PFSK-1 (cell line): Measurements from ENCODE around the gene ZNF157.

Experiments used
- FOXP2 ChIP-seq: optimal IDR thresholded peaks from 2 replicates; pipeline ENCODE3; 2011; ENCODE audit warnings: borderline replicate concordance, control low read depth, inconsistent platforms; ENCODE audit not compliant: insufficient read depth; ENCODE audit errors: extremely low read length, extremely low read depth
- POLR2AphosphoS5 ChIP-seq: IDR thresholded peaks from 2 replicates; pipeline ENCODE4 v1.6.1; 2012; ENCODE audit warnings: low read depth, mild to moderate bottlenecking, control low read depth, low read length, moderate library complexity
- REST ChIP-seq, 2 experiments: IDR thresholded peaks; 2 replicates each; pipeline versions ENCODE4 v1.6.1 to v1.8.0; 2011 to 2012; ENCODE audit warnings: low read depth in 2 of 2, low read length in 2 of 2, control low read depth in 1 of 2, inconsistent platforms in 1 of 2, mild to moderate bottlenecking in 1 of 2, moderate library complexity in 1 of 2; ENCODE audit not compliant: insufficient read depth in 1 of 2
- SIN3A ChIP-seq: IDR thresholded peaks from 2 replicates; pipeline ENCODE4 v1.6.1; 2012; ENCODE audit warnings: mild to moderate bottlenecking, low read length, moderate library complexity, borderline replicate concordance; ENCODE audit not compliant: insufficient read depth
- TAF1 ChIP-seq: IDR thresholded peaks from 2 replicates; pipeline ENCODE4 v1.6.1; 2012; ENCODE audit warnings: low read length, control low read depth, borderline replicate concordance; ENCODE audit not compliant: insufficient read depth

ZNF157 gene

GRCh38 chrX:47420265-47420664, 49.9 kb downstream of the ZNF157 start:
- TF ChIP-seq POLR2AphosphoS5 = no peak
- no peak for TF ChIP-seq SIN3A
- no peak for TF ChIP-seq REST (IDR thresholded peaks at IDR 0.05; ENCODE audit: insufficient read depth in 1 of 2, low read depth in 2 of 2, low read length in 2 of 2)
- TF ChIP-seq FOXP2 = no peak
- TF ChIP-seq TAF1 = no peak

- TF ChIP-seq FOXP2 (no peak), POLR2AphosphoS5 (no peak), SIN3A (no peak), TAF1 (no peak), REST (IDR thresholded peaks at IDR 0.05; ENCODE audit: insufficient read depth in 1 of 2, low read depth in 2 of 2, low read length in 2 of 2) (no peak)
Observed at GRCh38 chrX:47420962-47421361, 50.6 kb downstream of the ZNF157 start.

DNA sequence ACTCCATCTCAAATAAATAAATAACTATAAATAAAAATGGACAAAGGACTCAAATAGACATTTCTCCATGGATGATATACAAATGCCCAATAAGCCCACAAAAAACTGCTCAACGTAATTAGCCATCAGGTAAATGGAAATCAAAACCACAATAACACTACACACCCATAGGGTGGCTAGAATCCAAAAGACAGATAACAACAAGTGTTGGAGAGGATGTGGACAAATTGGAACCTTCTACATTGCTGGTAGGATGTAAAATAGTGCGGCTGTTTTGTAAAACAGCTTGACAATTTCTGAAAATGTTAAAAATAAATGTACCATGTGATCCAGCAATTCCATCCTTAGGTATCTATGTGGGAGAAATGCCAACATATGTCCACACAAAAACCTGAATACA, 52.1 kb downstream of the ZNF157 start:
- TF ChIP-seq REST (IDR thresholded peaks at IDR 0.05; ENCODE audit: insufficient read depth in 1 of 2, low read depth in 2 of 2, low read length in 2 of 2) = no peak
- no peak for TF ChIP-seq POLR2AphosphoS5
- TF ChIP-seq SIN3A = no peak
- no peak for TF ChIP-seq FOXP2
- TF ChIP-seq TAF1 = no peak

GRCh38 chrX:47430925-47431324, 60.5 kb downstream of the ZNF157 start:
- no peak for TF ChIP-seq POLR2AphosphoS5
- no peak for TF ChIP-seq TAF1
- no peak for TF ChIP-seq FOXP2
- TF ChIP-seq REST (IDR thresholded peaks at IDR 0.05; ENCODE audit: insufficient read depth in 1 of 2, low read depth in 2 of 2, low read length in 2 of 2) = no peak
- no peak for TF ChIP-seq SIN3A

DNA sequence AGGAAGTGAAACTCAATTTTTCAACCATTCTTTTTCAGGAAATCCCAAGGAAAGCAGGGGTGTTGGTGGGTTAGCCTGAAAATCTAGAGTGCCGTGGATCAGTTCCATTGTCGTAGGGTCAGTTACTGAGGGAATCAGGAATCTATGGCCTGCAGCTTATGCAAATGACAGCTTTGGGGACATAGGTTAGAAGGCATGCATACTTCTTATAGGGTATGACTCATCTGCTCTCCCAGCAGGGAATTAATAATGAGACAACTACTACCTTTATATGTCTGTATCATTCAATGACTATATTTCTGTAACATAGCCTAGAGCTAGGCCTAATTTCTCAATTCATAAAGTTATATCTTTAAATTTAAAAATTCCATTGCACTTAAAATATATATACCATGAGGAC, 76.1 kb downstream of the ZNF157 start:
- TF ChIP-seq POLR2AphosphoS5 = no peak
- no peak for TF ChIP-seq FOXP2
- no peak for TF ChIP-seq SIN3A
- TF ChIP-seq TAF1 = no peak
- no peak for TF ChIP-seq REST (IDR thresholded peaks at IDR 0.05; ENCODE audit: insufficient read depth in 1 of 2, low read depth in 2 of 2, low read length in 2 of 2)
